DND-41 (cell line): ENCODE results near the gene VAMP1.
"Not testable (repeated sequence)": the region's sequence is repeated elsewhere in the genome, so short reads cannot be mapped to it uniquely, and the experiment has no call there.

Experiments
- ATAC-seq: fragments of 200-7000 bp; cut with Tn5 transposase; 3 replicates; pipeline ENCODE4 v1.9.1; 2021; ENCODE audit warnings: low read depth; ENCODE audit not compliant: insufficient read depth
- DNase-seq: peaks from one replicate; pipeline ENCODE4 v3.0.0-alpha.2; 2020
- H2AFZ ChIP-seq: 2 replicates; pipeline ENCODE4 v1.6.0; 2012; ENCODE audit warnings: low read depth, low read length
- H3K27ac ChIP-seq: 2 replicates; pipeline ENCODE4 v1.5.1; 2012; ENCODE audit warnings: low read length, inconsistent platforms
- H3K27me3 ChIP-seq: fragments of 200-600 bp; sonication (generic); 2 replicates; pipeline ENCODE4 v1.6.0; 2012; ENCODE audit warnings: low read length, mild to moderate bottlenecking, inconsistent platforms; ENCODE audit not compliant: insufficient read depth, poor library complexity
- H3K36me3 ChIP-seq: 2 replicates; pipeline ENCODE4 v1.5.1; 2012; ENCODE audit warnings: low read length, inconsistent platforms; ENCODE audit not compliant: insufficient read depth
- H3K4me1 ChIP-seq: 2 replicates; pipeline ENCODE4 v1.5.1; 2012; ENCODE audit warnings: mild to moderate bottlenecking, low read length; ENCODE audit not compliant: insufficient read depth
- H3K4me2 ChIP-seq: 2 replicates; pipeline ENCODE4 v1.6.0; 2012; ENCODE audit warnings: mild to moderate bottlenecking, moderate library complexity, low read length, inconsistent platforms; ENCODE audit not compliant: insufficient read depth
- H3K4me3 ChIP-seq, 2 experiments: fragments of 200-600 bp in 1 of 2; shearing (Covaris generic) in 1 of 2; 2 replicates each; pipeline ENCODE4 v1.5.1; 2012 to 2016; ENCODE audit warnings: inconsistent platforms in 2 of 2, low read length in 2 of 2, mild to moderate bottlenecking in 2 of 2, low read depth in 1 of 2, moderate library complexity in 1 of 2
- H3K79me2 ChIP-seq: 2 replicates; pipeline ENCODE4 v1.6.0; 2012; ENCODE audit warnings: low read length, inconsistent platforms; ENCODE audit not compliant: insufficient read depth
- H3K9ac ChIP-seq: 2 replicates; pipeline ENCODE4 v1.6.0; 2012; ENCODE audit warnings: low read depth, mild to moderate bottlenecking, inconsistent platforms, low read length, moderate library complexity
- H3K9me3 ChIP-seq: 2 replicates; pipeline ENCODE4 v1.5.1; 2012; ENCODE audit warnings: low read length, moderate library complexity, mild to moderate bottlenecking, inconsistent platforms; ENCODE audit not compliant: insufficient read depth, severe bottlenecking
- H4K20me1 ChIP-seq: 2 replicates; pipeline ENCODE4 v1.6.0; 2012; ENCODE audit warnings: low read length; ENCODE audit not compliant: insufficient read depth
- EZH2 ChIP-seq: IDR thresholded peaks from 3 replicates; pipeline ENCODE4 v1.6.1; 2012; ENCODE audit warnings: borderline replicate concordance, low read depth, mild to moderate bottlenecking, moderate library complexity, low read length, inconsistent platforms; ENCODE audit not compliant: severe bottlenecking
- TF ChIP-seq, protein P1 (sequence below): IDR thresholded peaks from 2 replicates; pipeline ENCODE4 v1.5.1; 2012; ENCODE audit warnings: borderline replicate concordance, low read length, moderate library complexity, mild to moderate bottlenecking; ENCODE audit not compliant: poor library complexity, severe bottlenecking; ENCODE audit errors: extremely low read depth

The VAMP1 gene

GRCh38 chr12:6428326-6428725 lies 42.2 kb downstream of the VAMP1 start:
- Histone ChIP-seq H3K9me3 (no peaks in the 10 kb centered on the region), H3K4me2 (no peak overlapping the region)

DNA sequence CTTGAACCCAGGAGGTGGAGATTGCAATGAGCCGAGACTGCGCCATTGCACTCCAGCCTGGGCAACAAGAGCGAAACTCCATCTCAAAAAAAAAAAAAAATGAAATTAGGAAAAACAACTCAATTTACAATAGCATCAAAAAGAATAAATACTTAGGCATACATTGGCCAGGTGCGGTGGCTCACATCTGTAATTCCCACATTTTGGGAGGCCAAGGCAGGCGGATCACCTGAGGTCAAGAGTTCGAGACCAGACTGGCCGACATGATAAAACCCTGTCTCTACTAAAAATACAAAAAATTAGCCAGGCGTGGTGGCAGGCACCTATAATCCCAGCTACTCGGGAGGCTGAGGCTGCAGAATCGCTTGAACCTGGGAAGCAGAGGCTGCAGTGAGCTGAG lies 42.7 kb downstream of the VAMP1 start:
- H3K4me3 ChIP-seq, H3K27ac ChIP-seq, H3K9ac ChIP-seq, H3K9me3 ChIP-seq, H3K27me3 ChIP-seq, DNase-seq, H3K36me3 ChIP-seq, H2AFZ ChIP-seq, H4K20me1 ChIP-seq, ATAC-seq, H3K4me2 ChIP-seq, H3K79me2 ChIP-seq: not testable (repeated sequence)
- peaks cover 18% of the 10 kb centered on the region for H3K4me1 ChIP-seq

More at GRCh38 chr12:6428326-6428725, 42.2 kb downstream of the VAMP1 start:
- no peaks in the 10 kb centered on the region for H3K36me3 ChIP-seq
- peaks cover 16% of the 10 kb centered on the region for H3K4me1 ChIP-seq
- H4K20me1 ChIP-seq, result no peaks in the 10 kb centered on the region
- DNase-seq (no peak), ATAC-seq (no peak)
- TF ChIP-seq EZH2, result no peak
- TF ChIP-seq, protein P1, sequence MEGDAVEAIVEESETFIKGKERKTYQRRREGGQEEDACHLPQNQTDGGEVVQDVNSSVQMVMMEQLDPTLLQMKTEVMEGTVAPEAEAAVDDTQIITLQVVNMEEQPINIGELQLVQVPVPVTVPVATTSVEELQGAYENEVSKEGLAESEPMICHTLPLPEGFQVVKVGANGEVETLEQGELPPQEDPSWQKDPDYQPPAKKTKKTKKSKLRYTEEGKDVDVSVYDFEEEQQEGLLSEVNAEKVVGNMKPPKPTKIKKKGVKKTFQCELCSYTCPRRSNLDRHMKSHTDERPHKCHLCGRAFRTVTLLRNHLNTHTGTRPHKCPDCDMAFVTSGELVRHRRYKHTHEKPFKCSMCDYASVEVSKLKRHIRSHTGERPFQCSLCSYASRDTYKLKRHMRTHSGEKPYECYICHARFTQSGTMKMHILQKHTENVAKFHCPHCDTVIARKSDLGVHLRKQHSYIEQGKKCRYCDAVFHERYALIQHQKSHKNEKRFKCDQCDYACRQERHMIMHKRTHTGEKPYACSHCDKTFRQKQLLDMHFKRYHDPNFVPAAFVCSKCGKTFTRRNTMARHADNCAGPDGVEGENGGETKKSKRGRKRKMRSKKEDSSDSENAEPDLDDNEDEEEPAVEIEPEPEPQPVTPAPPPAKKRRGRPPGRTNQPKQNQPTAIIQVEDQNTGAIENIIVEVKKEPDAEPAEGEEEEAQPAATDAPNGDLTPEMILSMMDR, result no peak
- no peak overlapping the region for H2AFZ ChIP-seq
- no peak overlapping the region for H3K9ac ChIP-seq
- no peaks in the 10 kb centered on the region for H3K79me2 ChIP-seq
- H3K27ac ChIP-seq, result no peak overlapping the region
- H3K4me3 ChIP-seq, result no peak overlapping the region
- H3K27me3 ChIP-seq, result no peaks in the 10 kb centered on the region

GRCh38 chr12:6426882-6427671 lies 43.4 kb downstream of the VAMP1 start:
- no peaks in the 10 kb centered on the region for H3K9me3 ChIP-seq
- H3K27ac ChIP-seq, result no peak overlapping the region
- H2AFZ ChIP-seq, result no peak overlapping the region
- TF ChIP-seq EZH2, result no peak
- TF ChIP-seq, protein P1, result no peak
- ATAC-seq (no peak), DNase-seq (peak; percentile 24)
- no peaks in the 10 kb centered on the region for H3K79me2 ChIP-seq
- H3K9ac ChIP-seq, result no peak overlapping the region
- H3K4me1 ChIP-seq, result peaks cover 18% of the 10 kb centered on the region
- no peaks in the 10 kb centered on the region for H4K20me1 ChIP-seq
- no peak overlapping the region for H3K4me2 ChIP-seq
- no peaks in the 10 kb centered on the region for H3K36me3 ChIP-seq
- H3K27me3 ChIP-seq, result no peaks in the 10 kb centered on the region
- no peak overlapping the region for H3K4me3 ChIP-seq

DNA sequence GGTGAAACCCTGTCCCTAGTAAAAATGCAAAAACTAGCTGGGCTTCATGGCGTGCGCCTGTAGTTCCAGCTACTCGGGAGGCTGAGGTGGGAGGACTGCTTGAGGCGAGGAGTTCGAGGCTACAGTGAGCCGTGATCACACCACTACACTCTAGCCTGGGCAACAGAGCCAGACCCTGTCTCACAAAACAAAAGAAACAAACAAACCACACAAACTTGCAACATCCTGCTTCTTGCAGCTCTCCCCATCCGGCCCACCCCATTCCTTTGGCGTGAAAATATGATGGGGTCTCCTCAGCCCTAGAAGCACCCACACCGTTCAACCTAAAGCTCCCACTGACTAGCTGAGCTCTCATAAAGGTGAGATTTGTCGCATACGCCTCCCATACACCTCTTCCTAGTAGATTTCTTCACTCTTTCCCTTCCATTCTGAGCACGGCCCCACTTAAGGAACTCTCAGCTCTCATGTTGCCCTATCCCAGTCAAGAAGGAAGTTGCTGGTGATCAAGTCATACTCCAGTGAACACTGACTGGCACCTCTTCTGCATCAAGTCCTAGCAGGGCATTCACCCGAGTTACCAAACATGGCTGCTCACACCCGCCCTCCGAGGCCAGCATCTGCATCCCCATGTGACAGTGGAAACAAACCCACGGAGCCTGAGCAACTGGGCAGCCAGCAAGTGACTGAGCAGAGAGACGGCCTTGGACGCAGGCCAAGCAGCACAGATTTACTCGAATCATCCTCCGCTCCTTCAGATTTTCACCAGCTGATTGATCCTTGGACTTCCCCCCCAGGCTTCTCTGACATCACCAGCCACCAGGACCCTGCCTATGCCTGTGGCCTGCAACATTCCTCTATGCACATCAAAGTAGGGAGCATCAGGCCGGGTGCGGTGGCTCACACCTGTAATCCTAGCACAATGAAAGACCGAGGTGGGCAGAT lies 44.6 kb downstream of the VAMP1 start:
- Histone ChIP-seq H3K36me3 (no peaks in the 10 kb centered on the region), H3K27me3 (no peaks in the 10 kb centered on the region), H3K9ac (no peak overlapping the region), H4K20me1 (no peaks in the 10 kb centered on the region), H3K4me1 (peaks cover 18% of the 10 kb centered on the region), H3K27ac (no peak overlapping the region), H3K4me3 (no peak overlapping the region), H3K79me2 (no peaks in the 10 kb centered on the region), H2AFZ (no peak overlapping the region), H3K4me2 (no peak overlapping the region), H3K9me3 (no peaks in the 10 kb centered on the region)
- ATAC-seq (no peak), DNase-seq (no peak)
- no peak for TF ChIP-seq EZH2
- TF ChIP-seq, protein P1, result no peak
